ENCODE results near the gene FBXW7. TPM values are rescaled to one million over a fixed set of nuclear protein-coding genes. Genes with fewer than 3 reads are reported as not detected.

FBXW7 gene
- total RNA-seq, 1 experiment from 2014 or later, result 27.1 TPM

DNA sequence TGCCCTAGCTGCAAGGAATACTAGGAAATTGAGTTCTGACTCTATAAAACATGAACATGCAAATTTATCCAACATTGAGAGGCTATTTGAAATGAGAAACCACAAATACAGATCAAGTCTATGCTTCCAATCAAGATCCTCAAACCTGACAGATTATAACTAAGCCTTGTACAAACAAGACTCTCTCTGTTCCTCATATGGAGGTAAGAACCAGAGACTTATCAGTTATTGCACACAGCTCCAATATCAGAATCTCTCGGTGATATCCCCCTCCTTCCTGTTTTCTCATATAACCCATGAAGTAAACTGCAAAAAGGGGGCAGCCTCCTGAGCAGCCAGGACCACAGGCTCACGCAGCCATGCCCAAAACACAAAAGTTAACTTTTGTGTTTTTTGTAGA lies 36.5 kb downstream of the FBXW7 start:
- Histone ChIP-seq H3K27me3 (ENCODE audit: insufficient read depth, low read length) (no peaks in the 10 kb centered on the region), H2BK5ac (ENCODE audit: insufficient read length, low read length) (no peak overlapping the region), H4K8ac (replicated peaks; ENCODE audit: insufficient read length, low read depth, low read length) (no peak overlapping the region), H3K27ac (ENCODE audit: insufficient read length, low read depth, low read length) (no peak overlapping the region), H3K14ac (ENCODE audit: insufficient read depth, low read length) (no peak overlapping the region), H3K23ac (ENCODE audit: insufficient read length, low read depth, low read length) (no peak overlapping the region), H3K4me1 (ENCODE audit: insufficient read depth, low read length) (no peaks in the 10 kb centered on the region), H2BK15ac (ENCODE audit: low read depth, low read length) (no peak overlapping the region), H3K4me2 (ENCODE audit: insufficient read depth, insufficient read length, low read length) (no peak overlapping the region), H3K79me2 (ENCODE audit: insufficient read depth, low read length) (peaks cover 4% of the 10 kb centered on the region; the same call in 1 of the 2 replicates), H2BK120ac (ENCODE audit: low read depth, low read length, poor library complexity, severe bottlenecking) (no peak overlapping the region), H3K9ac (ENCODE audit: extremely low read depth, insufficient read length, low read length) (no peak overlapping the region), H3K9me3 (ENCODE audit: control insufficient read depth, low read depth, low read length) (no peaks in the 10 kb centered on the region), H2BK20ac (ENCODE audit: low read depth, low read length, poor library complexity, severe bottlenecking) (no peak overlapping the region), H4K5ac (ENCODE audit: insufficient read length, low read depth, low read length) (no peak overlapping the region), H2AFZ (ENCODE audit: low read length) (no peak overlapping the region), H4K91ac (ENCODE audit: insufficient read length, low read depth, low read length) (no peak overlapping the region), H3T11ph (ENCODE audit: low read length) (no peak overlapping the region), H3K56ac (ENCODE audit: insufficient read length, low read depth, low read length) (no peak overlapping the region), H3K4ac (ENCODE audit: low read depth, low read length) (no peak overlapping the region), H4K20me1 (ENCODE audit: control insufficient read depth, insufficient read depth, insufficient read length) (no peaks in the 10 kb centered on the region), H3K79me1 (ENCODE audit: insufficient read depth, low read depth, low read length, poor library complexity, severe bottlenecking) (peaks cover 7% of the 10 kb centered on the region), H2BK12ac (ENCODE audit: insufficient read length, low read depth, low read length) (no peak overlapping the region), H3K23me2 (ENCODE audit: insufficient read length, low read depth, low read length, poor library complexity, severe bottlenecking) (no peaks in the 10 kb centered on the region), H3K18ac (ENCODE audit: insufficient read length, low read depth, low read length) (no peak overlapping the region), H2AK5ac (ENCODE audit: insufficient read length, low read length) (no peak overlapping the region)
- 0 out of 7 replicates have a peak, but pooled peaks cover 0 to 2% (median 0%) of the 10 kb centered on the region in 3 experiments for H3K36me3 Mint-ChIP-seq (ENCODE audit: insufficient read depth in 1 of 3, low read depth in 3 of 3)
- H3K4me1 Mint-ChIP-seq, result peaks cover 9 to 26% of the 10 kb centered on the region in 2 experiments
- TF ChIP-seq, protein P1, sequence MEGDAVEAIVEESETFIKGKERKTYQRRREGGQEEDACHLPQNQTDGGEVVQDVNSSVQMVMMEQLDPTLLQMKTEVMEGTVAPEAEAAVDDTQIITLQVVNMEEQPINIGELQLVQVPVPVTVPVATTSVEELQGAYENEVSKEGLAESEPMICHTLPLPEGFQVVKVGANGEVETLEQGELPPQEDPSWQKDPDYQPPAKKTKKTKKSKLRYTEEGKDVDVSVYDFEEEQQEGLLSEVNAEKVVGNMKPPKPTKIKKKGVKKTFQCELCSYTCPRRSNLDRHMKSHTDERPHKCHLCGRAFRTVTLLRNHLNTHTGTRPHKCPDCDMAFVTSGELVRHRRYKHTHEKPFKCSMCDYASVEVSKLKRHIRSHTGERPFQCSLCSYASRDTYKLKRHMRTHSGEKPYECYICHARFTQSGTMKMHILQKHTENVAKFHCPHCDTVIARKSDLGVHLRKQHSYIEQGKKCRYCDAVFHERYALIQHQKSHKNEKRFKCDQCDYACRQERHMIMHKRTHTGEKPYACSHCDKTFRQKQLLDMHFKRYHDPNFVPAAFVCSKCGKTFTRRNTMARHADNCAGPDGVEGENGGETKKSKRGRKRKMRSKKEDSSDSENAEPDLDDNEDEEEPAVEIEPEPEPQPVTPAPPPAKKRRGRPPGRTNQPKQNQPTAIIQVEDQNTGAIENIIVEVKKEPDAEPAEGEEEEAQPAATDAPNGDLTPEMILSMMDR (conservative IDR thresholded peaks at IDR 0.05), result no peak
- H3K27ac Mint-ChIP-seq, result no peak overlapping the region
- H3K27me3 Mint-ChIP-seq (ENCODE audit: low read depth), result no peaks in the 10 kb centered on the region
- no peak for DNase-seq
- H3K9me3 Mint-ChIP-seq, result no peaks in the 10 kb centered on the region
- WGBS (ENCODE audit: extremely low coverage, insufficient read length, low lambda C conversion rate), result no CpG with 5 or more reads among the region's 2 CpGs
- H3K4me3 Mint-ChIP-seq, result no peak overlapping the region
